Urothelium cell line (cell line): ENCODE measurements around the gene RBBP7.

Experiments
- DNase-seq: peaks from one replicate; pipeline ENCODE4 v3.0.0; 2011; ENCODE audit warnings: low spot score, mixed read lengths
- FAIRE-seq: peaks from 2 replicates; lab custom pipeline; 2011; peaks lifted over from hg19 to GRCh38; lab: Jason Lieb, UNC

RBBP7 gene

GRCh38 chrX:16827225-16827624, 42.9 kb downstream of the RBBP7 start:
- no peak for FAIRE-seq
- DNase-seq = peak; percentile 3

GRCh38 chrX:16826207-16826606, 44.0 kb downstream of the RBBP7 start:
- DNase-seq (peak; percentile 10), FAIRE-seq (no peak)

GRCh38 chrX:16825264-16826035, 44.7 kb downstream of the RBBP7 start:
- FAIRE-seq = no peak

GRCh38 chrX:16822723-16823122, 47.4 kb downstream of the RBBP7 start:
- FAIRE-seq (no peak), DNase-seq (no peak)

More at GRCh38 chrX:16825264-16826035, 44.7 kb downstream of the RBBP7 start:
- DNase-seq = no peak

- DNase-seq (no peak), FAIRE-seq (no peak)
These were observed 50.5 kb downstream of the RBBP7 start for GRCh38 chrX:16819634-16820033.

- DNase-seq (no peak), FAIRE-seq (no peak)
These were observed 55.6 kb downstream of the RBBP7 start for GRCh38 chrX:16814597-16814996.

- no peak for FAIRE-seq
- DNase-seq = no peak
These were observed 62.1 kb downstream of the RBBP7 start for GRCh38 chrX:16807976-16808542.

GRCh38 chrX:16807548-16807947, 62.6 kb downstream of the RBBP7 start:
- FAIRE-seq (no peak), DNase-seq (no peak)

GRCh38 chrX:16804923-16805464, 65.2 kb downstream of the RBBP7 start:
- DNase-seq = no peak
- FAIRE-seq = no peak

GRCh38 chrX:16797841-16798240, 72.3 kb downstream of the RBBP7 start:
- DNase-seq (no peak), FAIRE-seq (no peak)

GRCh38 chrX:16797358-16797757, 72.8 kb downstream of the RBBP7 start:
- DNase-seq (no peak), FAIRE-seq (no peak)

- FAIRE-seq (no peak), DNase-seq (no peak)
These were observed 73.9 kb downstream of the RBBP7 start for GRCh38 chrX:16796298-16796697.
